C4-2B (cell line): ENCODE results near the gene SLC16A11.
"Not testable (repeated sequence)": the region's sequence is repeated elsewhere in the genome, so short reads cannot be mapped to it uniquely, and the experiment has no call there.

Experiments used
- H3K27ac ChIP-seq: fragments of 450-650 bp; 2 replicates; pipeline ENCODE4 v1.5.1; 2017
- ZFX ChIP-seq: fragments of 450-650 bp; IDR thresholded peaks from 2 replicates; pipeline ENCODE4 v1.6.1; 2017
- TF ChIP-seq, protein P1 (sequence below): fragments of 450-650 bp; conservative IDR thresholded peaks from 2 replicates; pipeline ENCODE4 v1.5.1; 2017; ENCODE audit warnings: mild to moderate bottlenecking

Gene SLC16A11

DNA sequence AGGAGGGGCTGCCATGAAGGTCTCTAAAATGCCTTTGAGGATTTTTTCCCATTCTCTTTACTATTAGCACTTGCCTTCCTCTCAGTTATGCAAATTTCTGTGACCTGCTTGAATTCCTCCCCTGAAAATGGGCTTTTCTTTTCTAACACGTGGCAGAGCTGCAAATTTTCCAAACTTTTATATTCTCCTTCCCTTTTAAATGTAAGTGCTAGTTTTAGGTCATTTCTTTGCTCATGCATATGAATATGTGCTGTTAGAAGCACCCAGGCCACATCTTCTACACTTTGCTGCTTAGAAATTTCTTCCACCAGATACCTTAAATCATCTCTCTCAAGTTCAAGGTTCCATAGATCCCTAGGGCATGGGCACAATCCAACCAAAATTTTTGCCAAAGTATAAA is 24.4 kb upstream of the SLC16A11 start:
- TF ChIP-seq ZFX, result no peak
- TF ChIP-seq, protein P1, sequence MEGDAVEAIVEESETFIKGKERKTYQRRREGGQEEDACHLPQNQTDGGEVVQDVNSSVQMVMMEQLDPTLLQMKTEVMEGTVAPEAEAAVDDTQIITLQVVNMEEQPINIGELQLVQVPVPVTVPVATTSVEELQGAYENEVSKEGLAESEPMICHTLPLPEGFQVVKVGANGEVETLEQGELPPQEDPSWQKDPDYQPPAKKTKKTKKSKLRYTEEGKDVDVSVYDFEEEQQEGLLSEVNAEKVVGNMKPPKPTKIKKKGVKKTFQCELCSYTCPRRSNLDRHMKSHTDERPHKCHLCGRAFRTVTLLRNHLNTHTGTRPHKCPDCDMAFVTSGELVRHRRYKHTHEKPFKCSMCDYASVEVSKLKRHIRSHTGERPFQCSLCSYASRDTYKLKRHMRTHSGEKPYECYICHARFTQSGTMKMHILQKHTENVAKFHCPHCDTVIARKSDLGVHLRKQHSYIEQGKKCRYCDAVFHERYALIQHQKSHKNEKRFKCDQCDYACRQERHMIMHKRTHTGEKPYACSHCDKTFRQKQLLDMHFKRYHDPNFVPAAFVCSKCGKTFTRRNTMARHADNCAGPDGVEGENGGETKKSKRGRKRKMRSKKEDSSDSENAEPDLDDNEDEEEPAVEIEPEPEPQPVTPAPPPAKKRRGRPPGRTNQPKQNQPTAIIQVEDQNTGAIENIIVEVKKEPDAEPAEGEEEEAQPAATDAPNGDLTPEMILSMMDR, result no peak
- H3K27ac ChIP-seq, result no peak overlapping the region

DNA sequence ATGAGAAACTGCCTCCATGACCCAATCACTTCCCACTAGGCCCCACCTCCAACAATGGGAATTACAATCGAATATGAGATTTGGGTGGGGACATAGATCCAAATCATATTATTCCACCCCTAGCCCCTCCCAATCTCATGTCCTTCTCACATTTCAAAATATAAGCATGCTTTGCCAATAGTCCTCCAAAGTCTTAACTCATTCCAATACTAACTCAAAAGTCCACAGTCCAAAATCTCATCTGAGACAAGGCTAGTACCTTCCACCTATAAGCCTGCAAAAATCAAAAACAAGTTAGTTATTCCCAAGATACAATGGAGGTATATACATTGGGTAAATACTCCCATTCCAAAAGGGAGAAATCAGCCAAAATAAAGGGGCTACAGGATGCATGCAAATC is 23.3 kb upstream of the SLC16A11 start:
- no peak overlapping the region for H3K27ac ChIP-seq
- TF ChIP-seq, protein P1, result no peak
- TF ChIP-seq ZFX, result no peak

DNA sequence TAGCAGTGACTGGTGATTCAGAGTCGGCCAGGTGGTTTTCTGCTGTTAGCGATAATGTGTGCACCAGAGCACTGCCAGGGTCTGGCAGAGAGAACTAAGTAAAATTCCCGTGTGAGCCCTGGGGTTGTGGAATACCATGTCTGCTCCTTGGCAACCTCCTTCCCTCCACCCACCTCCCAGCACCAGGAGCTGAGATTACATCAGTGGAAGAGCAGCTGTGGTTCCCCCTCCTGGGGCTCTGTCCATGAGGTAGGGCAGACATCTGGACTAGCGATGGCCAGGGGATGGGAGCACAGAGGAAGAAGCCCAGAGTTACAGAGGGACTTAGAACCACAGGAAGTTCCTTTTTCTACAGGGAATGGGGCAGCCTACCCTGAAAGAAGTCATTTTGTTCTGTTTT is 20.4 kb upstream of the SLC16A11 start:
- H3K27ac ChIP-seq, result no peak overlapping the region
- no peak for TF ChIP-seq ZFX
- TF ChIP-seq, protein P1, result no peak

DNA sequence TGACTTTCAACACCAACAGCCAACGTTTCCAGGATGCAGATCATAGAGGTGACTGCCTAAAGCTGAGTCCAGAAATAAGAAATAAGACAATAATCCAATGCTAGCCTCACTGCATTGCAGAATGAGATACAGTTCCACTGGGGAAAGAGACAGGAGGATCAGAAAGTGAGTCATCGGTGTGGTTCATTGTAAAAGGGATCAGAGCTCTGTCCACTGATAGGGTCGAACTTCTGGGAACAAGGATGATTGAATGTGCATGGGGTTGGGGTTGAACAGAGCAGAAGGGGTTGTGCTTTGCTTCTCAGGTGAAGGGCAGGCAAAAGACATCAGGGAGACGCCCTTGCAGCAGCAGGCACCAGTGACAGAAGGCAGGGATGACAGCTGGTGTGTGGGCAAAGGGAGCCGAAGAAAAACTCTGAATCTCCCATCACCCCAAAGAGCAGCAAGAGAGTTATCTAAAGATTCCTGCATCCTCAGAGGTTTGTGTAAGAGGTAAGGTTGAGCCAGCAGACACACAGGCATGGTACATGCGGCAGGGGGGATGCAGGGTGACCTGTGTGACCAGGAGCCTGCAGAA is 19.7 kb upstream of the SLC16A11 start:
- TF ChIP-seq, protein P1, result no peak
- H3K27ac ChIP-seq, result no peak overlapping the region

- no peak overlapping the region for H3K27ac ChIP-seq
- TF ChIP-seq, protein P1, result no peak
- no peak for TF ChIP-seq ZFX
Observed at GRCh38 chr17:7060165-7060891, 16.4 kb upstream of the SLC16A11 start.

DNA sequence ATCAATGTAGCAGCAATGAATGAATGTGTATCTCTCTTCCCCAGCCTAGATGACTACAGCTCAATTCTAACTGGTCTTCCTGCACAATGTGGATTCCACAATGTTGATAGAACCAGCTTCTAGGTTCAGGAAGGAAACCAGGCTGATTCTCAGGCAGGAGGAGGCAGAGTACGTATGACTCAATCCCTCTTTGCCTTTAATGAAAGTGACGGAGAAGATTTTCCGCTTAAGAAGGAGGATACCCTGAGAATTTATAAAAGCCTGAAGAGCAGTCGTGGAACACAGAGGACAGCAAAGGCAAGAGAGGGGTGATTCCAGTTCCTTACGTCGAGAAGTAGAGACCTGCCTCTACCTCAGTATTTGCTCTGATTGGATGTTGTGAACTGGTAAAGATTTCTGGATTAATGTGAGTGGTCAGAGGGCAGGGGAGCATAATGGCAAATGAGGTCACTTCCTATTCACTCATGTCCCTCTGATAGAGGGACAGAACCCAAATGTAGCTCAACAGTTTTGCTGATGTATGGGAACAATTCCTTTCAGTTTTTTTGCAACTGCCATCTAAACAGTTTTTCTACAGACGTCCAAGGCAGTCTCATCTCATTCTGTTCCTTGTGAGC is 15.0 kb upstream of the SLC16A11 start:
- TF ChIP-seq ZFX, result no peak
- TF ChIP-seq, protein P1, result no peak
- no peak overlapping the region for H3K27ac ChIP-seq

DNA sequence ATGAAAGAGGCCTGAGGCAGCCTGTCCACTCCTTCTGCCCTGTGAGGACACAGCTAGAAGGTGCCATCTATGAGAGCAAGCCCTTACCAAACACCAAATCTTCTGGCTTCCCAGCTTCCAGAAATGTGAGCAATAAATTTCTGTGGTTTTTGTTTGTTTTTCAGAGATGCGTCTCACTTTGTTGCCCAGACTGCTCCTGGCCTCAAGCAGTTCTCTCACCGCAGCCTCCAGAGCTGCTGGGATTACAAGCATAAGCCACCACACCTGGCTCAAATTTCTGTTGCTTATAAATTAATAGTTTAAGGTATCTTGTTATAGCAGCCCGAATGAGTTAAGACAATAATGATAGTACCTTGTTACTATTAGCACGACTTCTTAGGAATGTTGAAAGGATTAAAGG is 12.5 kb upstream of the SLC16A11 start:
- TF ChIP-seq, protein P1, result no peak
- TF ChIP-seq ZFX, result no peak
- H3K27ac ChIP-seq, result no peak overlapping the region

GRCh38 chr17:7050583-7050982 is 6.7 kb upstream of the SLC16A11 start:
- H3K27ac ChIP-seq, result not testable (repeated sequence)
